Measurements from ENCODE around the gene PLAAT1. TPM values are rescaled to one million over a fixed set of nuclear protein-coding genes. Genes with fewer than 3 reads are reported as not detected.

PLAAT1 gene
- total RNA-seq, 1 experiment from 2014 or later, result not detected

DNA sequence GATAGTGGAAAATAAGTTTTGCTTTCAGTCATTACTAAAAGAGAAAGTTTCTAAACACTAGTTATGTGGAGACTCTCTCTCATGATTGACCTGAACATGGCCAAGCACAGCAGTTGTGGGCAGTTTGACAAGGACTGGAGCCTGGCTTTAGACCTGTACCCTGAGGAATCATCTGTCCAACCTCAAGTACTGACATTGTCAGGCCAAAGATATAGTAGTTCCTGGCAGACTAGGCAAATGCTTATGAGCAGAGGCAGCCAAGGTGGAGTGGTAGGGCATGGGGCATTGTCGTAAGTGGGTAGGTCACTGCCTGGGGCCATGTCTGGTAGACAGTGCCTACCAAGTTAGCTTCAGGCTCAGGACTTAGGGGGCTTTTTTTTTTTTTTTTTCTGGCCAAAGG is 20.9 kb downstream of the PLAAT1 start:
- RAD21 ChIA-PET (ENCODE audit: low non-redundant PET in 1 of 2, low total read pairs in 2 of 2, uncharacterized antibody in 2 of 2, unreplicated experiment in 2 of 2), result no interaction called here
- Histone ChIP-seq H3K27ac (ENCODE audit: low read depth, low read length) (no peak overlapping the region), H3K4me1 (ENCODE audit: control insufficient read depth in 1 of 2, insufficient read depth in 2 of 2, low read length in 2 of 2) (no peaks in the 10 kb centered on the region), H2AFZ (ENCODE audit: low read depth, low read length, poor library complexity, severe bottlenecking) (no peak overlapping the region), H3K4me3 (replicated peaks in 1 of 2; ENCODE audit: low read depth in 1 of 2, low read length in 2 of 2) (no peak overlapping the region), H3K9ac (ENCODE audit: low read length) (no peak overlapping the region), H3K79me2 (ENCODE audit: insufficient read depth, low read length) (no peaks in the 10 kb centered on the region), H3K9me2 (ENCODE audit: insufficient read depth) (no peaks in the 10 kb centered on the region), H3K36me3 (ENCODE audit: control insufficient read depth in 1 of 2, insufficient read depth in 2 of 2, low read length in 2 of 2) (no peaks in the 10 kb centered on the region), H4K20me1 (ENCODE audit: insufficient read depth) (no peaks in the 10 kb centered on the region), H3K9me3 (ENCODE audit: control insufficient read depth in 1 of 2, insufficient read depth in 1 of 2, low read depth in 1 of 2, low read length in 2 of 2) (no peaks in the 10 kb centered on the region), H3K4me2 (ENCODE audit: low read length) (no peak overlapping the region), H3K27me3 (ENCODE audit: insufficient read depth, low read length) (no peaks in the 10 kb centered on the region)
- no peak for ATAC-seq
- TF ChIP-seq CBX3 (IDR thresholded peaks at IDR 0.05; ENCODE audit: low read depth) (no peak), FOSL1 (IDR thresholded peaks at IDR 0.05; ENCODE audit: low read depth) (no peak), SRF (IDR thresholded peaks at IDR 0.05; ENCODE audit: low read depth) (no peak), RAD21 (IDR thresholded peaks at IDR 0.05; ENCODE audit: low read depth) (no peak), JUND (IDR thresholded peaks at IDR 0.05) (no peak), CEBPB (IDR thresholded peaks at IDR 0.05; ENCODE audit: low read depth) (no peak), EZH2 (IDR thresholded peaks at IDR 0.05) (no peak), POLR2A (IDR thresholded peaks at IDR 0.05; ENCODE audit: borderline replicate concordance, extremely low read depth, insufficient read depth, insufficient read length) (no peak)
- TF ChIP-seq, protein P1, sequence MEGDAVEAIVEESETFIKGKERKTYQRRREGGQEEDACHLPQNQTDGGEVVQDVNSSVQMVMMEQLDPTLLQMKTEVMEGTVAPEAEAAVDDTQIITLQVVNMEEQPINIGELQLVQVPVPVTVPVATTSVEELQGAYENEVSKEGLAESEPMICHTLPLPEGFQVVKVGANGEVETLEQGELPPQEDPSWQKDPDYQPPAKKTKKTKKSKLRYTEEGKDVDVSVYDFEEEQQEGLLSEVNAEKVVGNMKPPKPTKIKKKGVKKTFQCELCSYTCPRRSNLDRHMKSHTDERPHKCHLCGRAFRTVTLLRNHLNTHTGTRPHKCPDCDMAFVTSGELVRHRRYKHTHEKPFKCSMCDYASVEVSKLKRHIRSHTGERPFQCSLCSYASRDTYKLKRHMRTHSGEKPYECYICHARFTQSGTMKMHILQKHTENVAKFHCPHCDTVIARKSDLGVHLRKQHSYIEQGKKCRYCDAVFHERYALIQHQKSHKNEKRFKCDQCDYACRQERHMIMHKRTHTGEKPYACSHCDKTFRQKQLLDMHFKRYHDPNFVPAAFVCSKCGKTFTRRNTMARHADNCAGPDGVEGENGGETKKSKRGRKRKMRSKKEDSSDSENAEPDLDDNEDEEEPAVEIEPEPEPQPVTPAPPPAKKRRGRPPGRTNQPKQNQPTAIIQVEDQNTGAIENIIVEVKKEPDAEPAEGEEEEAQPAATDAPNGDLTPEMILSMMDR (IDR thresholded peaks at IDR 0.05 in 2 of 3, conservative IDR thresholded peaks at IDR 0.05 in 1 of 3; ENCODE audit: borderline replicate concordance in 1 of 3, insufficient read depth in 1 of 3, low read depth in 2 of 3, low read length in 2 of 3), result no peak
- TF ChIP-seq, protein P2, sequence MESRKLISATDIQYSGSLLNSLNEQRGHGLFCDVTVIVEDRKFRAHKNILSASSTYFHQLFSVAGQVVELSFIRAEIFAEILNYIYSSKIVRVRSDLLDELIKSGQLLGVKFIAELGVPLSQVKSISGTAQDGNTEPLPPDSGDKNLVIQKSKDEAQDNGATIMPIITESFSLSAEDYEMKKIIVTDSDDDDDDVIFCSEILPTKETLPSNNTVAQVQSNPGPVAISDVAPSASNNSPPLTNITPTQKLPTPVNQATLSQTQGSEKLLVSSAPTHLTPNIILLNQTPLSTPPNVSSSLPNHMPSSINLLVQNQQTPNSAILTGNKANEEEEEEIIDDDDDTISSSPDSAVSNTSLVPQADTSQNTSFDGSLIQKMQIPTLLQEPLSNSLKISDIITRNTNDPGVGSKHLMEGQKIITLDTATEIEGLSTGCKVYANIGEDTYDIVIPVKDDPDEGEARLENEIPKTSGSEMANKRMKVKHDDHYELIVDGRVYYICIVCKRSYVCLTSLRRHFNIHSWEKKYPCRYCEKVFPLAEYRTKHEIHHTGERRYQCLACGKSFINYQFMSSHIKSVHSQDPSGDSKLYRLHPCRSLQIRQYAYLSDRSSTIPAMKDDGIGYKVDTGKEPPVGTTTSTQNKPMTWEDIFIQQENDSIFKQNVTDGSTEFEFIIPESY (IDR thresholded peaks at IDR 0.05; ENCODE audit: extremely low read depth, insufficient replicate concordance, low read length), result no peak
- POLR2A ChIA-PET, result no interaction called here
- intact Hi-C loops (cut with micrococcal nuclease), result no loop called here
- no peak for DNase-seq (ENCODE audit: low read depth, low spot score)
- CTCF ChIA-PET, result no interaction called here
- BruUV-seq (replicated peaks), result no TSS peak
